Ectodermal cell (in vitro differentiated cells): ENCODE results near the gene RPS6KC1.
"Not testable (repeated sequence)": the region's sequence is repeated elsewhere in the genome, so short reads cannot be mapped to it uniquely, and the experiment has no call there.

Source experiments
- H3K27ac ChIP-seq: 2 replicates; pipeline ENCODE4 v1.7.0; 2013; ENCODE audit warnings: mild to moderate bottlenecking, low read depth, low read length; ENCODE audit not compliant: insufficient read depth, poor library complexity, severe bottlenecking
- H3K27me3 ChIP-seq: 2 replicates; pipeline ENCODE4 v1.7.0; 2013; ENCODE audit warnings: mild to moderate bottlenecking, low read length; ENCODE audit not compliant: insufficient read depth, control insufficient read depth, poor library complexity, severe bottlenecking
- H3K36me3 ChIP-seq: one replicate; pipeline ENCODE4 v1.7.0; 2013; ENCODE audit warnings: low read length; ENCODE audit not compliant: control insufficient read depth, insufficient read depth
- H3K4me1 ChIP-seq: one replicate; pipeline ENCODE4 v1.7.0; 2013; ENCODE audit warnings: low read length; ENCODE audit not compliant: control insufficient read depth, insufficient read depth
- H3K4me3 ChIP-seq: 2 replicates; pipeline ENCODE4 v1.7.0; 2013; ENCODE audit warnings: low read depth, low read length, control low read depth; ENCODE audit not compliant: insufficient read depth
- H3K9me3 ChIP-seq: 2 replicates; pipeline ENCODE4 v1.7.0; 2013; ENCODE audit warnings: mild to moderate bottlenecking, low read length, moderate library complexity; ENCODE audit not compliant: control insufficient read depth
- WGBS, 2 experiments: methylation state at CpG; one replicate each; pipeline ENCODE4 v1.1.7; 2013; ENCODE audit warnings: missing lambda C conversion rate in 2 of 2; 5-methylcytosine and 5-hydroxymethylcytosine counted together

The RPS6KC1 gene

DNA sequence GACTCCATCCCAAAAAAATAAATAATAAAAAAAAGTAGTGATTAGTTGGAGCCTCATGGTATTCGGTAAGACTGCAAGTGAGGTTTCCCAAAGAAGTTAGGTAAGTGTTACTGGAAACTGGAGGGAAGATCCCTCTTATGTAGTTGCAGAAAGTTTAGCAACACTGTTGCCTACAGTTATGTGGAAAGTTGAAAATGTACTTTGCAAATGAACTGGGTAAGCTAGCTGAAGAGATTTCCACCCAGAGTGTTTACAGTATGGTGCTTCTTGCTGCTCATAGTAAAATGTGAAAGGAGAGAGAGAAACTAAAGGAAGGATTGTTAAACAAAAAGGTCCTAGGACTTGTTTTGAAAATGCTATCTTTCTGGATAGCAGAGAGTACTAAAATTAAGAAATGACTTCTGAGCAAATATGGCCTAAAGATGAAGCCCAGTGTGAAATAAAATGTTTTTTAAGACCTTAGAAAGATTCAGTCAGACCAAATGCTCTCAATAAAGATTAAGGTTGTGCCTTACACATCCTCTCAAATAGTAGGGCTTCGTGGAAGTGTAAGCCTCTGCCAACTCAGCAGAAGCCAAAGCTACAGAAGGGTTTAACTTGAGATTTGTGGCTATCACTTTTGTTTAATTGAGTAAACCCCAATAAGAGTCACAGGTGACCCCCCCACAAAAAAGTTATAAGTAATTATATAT, 31.5 kb downstream of the RPS6KC1 start:
- Histone ChIP-seq H3K36me3 (no peaks in the 10 kb centered on the region), H3K9me3 (no peaks in the 10 kb centered on the region), H3K4me3 (no peak overlapping the region), H3K4me1 (no peaks in the 10 kb centered on the region), H3K27ac (no peak overlapping the region), H3K27me3 (no peaks in the 10 kb centered on the region)
- WGBS, 2 experiments, result 94 to 96% methylated on average over 2 of the region's 2 CpGs

DNA sequence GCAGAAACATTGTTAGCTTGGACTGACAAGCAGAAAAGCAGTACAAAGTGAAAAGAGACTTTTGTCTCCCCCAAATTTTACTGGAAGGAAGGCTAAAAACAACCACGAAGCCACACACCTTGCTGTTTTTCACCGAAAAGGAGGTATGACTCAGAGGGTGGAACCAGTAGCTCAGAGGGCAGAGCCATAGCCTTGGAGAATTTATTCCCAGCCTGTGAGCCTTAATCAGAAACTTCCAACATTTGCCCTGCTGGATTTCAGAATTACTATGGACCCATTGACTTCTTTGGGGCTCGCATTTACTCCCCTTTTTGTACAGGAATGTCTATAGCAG, 32.0 kb downstream of the RPS6KC1 start:
- no peaks in the 10 kb centered on the region for H3K36me3 ChIP-seq
- no peak overlapping the region for H3K27ac ChIP-seq
- H3K4me3 ChIP-seq, result no peak overlapping the region
- no peaks in the 10 kb centered on the region for H3K4me1 ChIP-seq
- no peaks in the 10 kb centered on the region for H3K9me3 ChIP-seq
- WGBS, 2 experiments, result 91 to 99% methylated on average over 3 of the region's 3 CpGs
- H3K27me3 ChIP-seq, result no peaks in the 10 kb centered on the region

DNA sequence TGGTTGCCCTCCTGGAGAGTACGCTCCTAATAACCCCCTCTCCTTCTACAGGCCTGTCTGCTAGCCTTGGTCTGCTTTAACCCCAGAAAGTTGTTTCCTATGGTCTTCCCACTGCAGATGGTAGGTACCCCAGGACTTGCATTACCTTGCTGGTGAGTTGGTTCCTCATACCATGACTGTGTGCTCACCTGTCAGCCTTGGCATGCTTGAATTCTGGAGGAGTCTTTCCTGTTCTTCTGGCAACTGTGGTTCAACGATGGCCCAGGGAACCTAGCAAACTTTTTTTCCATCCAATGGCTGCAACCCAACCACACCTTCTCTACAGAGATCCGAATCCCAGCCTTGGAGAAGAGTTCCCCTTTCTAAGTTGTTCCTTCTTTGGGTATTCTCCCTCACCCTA, 36.9 kb downstream of the RPS6KC1 start:
- no peak overlapping the region for H3K4me3 ChIP-seq
- H3K36me3 ChIP-seq, result no peaks in the 10 kb centered on the region
- H3K27me3 ChIP-seq, result no peaks in the 10 kb centered on the region
- H3K9me3 ChIP-seq, result no peaks in the 10 kb centered on the region
- H3K27ac ChIP-seq, result no peak overlapping the region
- WGBS, 2 experiments, result 94% methylated on average over 3 of the region's 3 CpGs
- H3K4me1 ChIP-seq, result no peaks in the 10 kb centered on the region

DNA sequence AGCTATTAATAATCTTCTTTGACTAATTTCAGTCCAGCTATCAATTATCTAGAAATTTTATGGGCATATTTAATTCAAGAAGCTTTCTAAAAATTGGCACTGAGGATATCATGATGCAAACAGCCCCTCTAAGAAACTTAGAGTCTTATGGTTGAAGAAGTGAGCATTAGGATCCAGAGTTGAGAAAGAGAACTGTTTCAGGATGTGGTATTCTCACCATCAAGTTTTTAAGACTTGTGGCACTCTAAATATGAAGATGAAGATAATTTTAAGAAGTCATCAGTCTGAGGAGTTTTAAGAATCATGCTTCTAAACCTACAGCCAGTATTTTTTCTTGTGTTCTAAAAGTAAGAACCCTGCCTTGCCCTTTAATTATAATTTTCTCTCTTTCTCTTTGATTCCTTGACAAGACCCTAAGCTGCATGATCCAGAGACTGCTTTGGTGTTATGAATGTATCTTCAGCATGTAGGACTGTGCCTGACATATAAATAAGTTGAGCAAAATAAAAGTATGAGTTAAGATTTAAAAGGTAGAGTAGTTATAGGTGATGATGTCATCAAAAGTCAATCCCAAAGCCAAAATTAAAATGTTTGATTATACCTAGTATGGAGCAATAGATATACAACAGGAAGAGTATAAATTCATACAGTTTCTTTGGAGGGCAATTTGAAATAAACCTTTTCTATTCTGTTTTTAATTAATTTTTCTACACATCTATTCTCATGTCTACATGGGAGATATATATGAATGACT, 39.1 kb downstream of the RPS6KC1 start:
- Histone ChIP-seq H3K9me3 (no peaks in the 10 kb centered on the region), H3K4me3 (no peak overlapping the region), H3K27ac (no peak overlapping the region), H3K27me3 (no peaks in the 10 kb centered on the region), H3K36me3 (no peaks in the 10 kb centered on the region), H3K4me1 (no peaks in the 10 kb centered on the region)

DNA sequence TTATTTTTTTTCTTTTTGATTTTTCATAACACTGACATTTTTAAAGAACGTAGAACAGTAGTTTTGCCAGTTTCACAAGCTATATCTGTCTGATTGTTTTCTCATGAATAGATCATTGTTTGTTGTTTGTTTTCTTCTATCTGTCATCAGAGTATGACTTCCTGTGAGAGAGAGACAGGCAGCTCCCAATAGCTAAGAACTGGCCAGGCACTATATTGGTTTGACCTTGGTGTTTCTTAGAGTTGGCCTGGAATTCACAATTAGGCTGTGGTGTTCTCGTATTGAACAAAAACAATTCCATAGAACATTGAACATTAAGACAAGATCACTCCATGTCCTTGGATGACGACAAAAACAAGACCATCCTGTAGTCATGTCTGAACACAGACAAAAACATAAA, 43.4 kb downstream of the RPS6KC1 start:
- Histone ChIP-seq H3K9me3 (no peaks in the 10 kb centered on the region), H3K4me1 (no peaks in the 10 kb centered on the region), H3K36me3 (no peaks in the 10 kb centered on the region), H3K27me3 (no peaks in the 10 kb centered on the region), H3K27ac (no peak overlapping the region), H3K4me3 (no peak overlapping the region)
- WGBS, 2 experiments, result 93 to 98% methylated on average over 2 to 3 of the region's 3 CpGs

DNA sequence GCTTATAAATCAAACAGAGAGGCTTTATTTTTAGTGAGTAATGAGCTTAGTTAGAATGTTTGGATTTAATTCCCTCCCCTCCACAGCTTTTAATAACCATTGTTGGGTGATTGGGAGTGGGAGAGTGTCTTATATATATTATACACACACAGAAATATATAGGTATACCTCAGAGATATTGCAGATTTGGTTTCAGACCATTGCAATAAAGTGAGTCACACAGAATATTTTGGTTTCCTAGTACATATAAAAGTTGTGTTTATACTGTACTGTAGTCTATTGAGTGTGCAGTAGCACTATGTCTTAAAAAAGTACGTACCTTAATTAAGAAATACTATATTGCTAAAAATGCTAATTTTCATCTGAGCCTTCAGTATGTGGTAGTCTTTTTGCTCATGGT, 44.4 kb downstream of the RPS6KC1 start:
- no peaks in the 10 kb centered on the region for H3K4me1 ChIP-seq
- H3K36me3 ChIP-seq, result no peaks in the 10 kb centered on the region
- H3K4me3 ChIP-seq, result no peak overlapping the region
- H3K27ac ChIP-seq, result no peak overlapping the region
- 100% methylated on average over 1 of the region's 1 CpG; no CpG with 5 or more reads in 1 of the 2 experiments for WGBS, 2 experiments
- no peaks in the 10 kb centered on the region for H3K27me3 ChIP-seq
- H3K9me3 ChIP-seq, result no peaks in the 10 kb centered on the region

DNA sequence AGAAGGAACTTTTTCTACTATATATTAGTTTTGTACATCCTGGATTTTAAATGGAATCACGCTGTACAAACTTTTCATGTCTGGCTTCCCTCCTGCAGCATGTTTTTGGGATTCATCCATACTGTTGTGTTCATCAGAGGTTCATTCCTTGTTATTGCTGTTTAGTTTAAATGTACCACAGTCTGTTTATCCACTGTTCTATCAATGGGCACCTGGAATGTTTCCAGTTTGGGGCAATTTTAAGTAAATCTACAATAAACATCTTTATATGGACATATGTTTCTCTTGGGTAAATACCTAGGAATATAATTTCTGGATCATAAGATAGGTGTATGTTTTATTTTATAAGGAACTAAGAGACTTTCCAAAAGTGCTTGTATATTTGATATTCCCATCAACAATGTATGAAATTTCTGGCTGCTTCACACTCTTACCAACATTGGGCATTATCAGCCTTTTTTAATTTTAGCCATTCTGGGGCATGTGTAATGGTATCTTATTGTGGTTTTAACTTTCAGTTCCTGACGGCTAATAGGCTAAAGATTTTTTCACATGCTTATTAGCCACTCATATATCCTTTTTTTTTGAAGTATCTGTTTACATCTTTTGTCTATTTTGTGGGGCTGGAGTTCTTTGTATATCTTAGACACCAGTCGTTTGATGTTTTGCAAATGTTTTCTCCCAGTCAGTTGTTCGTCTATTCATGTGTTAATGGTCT, 48.8 kb downstream of the RPS6KC1 start:
- WGBS, 2 experiments, result 94 to 96% methylated on average over 3 of the region's 4 CpGs
- no peak overlapping the region for H3K27ac ChIP-seq
- H3K9me3 ChIP-seq, result no peaks in the 10 kb centered on the region
- no peaks in the 10 kb centered on the region for H3K4me1 ChIP-seq
- H3K36me3 ChIP-seq, result no peaks in the 10 kb centered on the region
- no peaks in the 10 kb centered on the region for H3K27me3 ChIP-seq
- H3K4me3 ChIP-seq, result no peak overlapping the region

DNA sequence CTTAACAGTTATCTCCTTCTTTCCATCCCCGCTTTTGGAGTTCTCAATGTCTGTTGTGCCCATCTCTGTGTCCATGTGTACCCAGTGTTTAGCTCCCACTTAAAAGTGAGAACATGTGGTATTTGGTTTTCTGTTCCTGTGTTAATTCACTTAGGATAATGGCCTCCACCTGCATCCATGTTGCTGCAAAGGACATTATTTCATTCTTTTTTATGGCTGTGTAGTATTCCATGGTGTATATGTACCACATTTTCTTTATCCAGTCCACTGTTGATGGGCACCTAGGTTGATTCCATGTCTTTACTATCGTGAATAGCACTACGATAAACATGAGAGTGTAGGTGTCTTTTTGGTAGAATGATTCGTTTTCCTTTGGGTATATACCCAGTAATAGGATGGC, 49.5 kb downstream of the RPS6KC1 start:
- 99 to 100% methylated on average over 4 of the region's 4 CpGs for WGBS, 2 experiments
- H3K9me3 ChIP-seq, H3K4me1 ChIP-seq, H3K4me3 ChIP-seq, H3K27ac ChIP-seq, H3K27me3 ChIP-seq, H3K36me3 ChIP-seq: not testable (repeated sequence)

DNA sequence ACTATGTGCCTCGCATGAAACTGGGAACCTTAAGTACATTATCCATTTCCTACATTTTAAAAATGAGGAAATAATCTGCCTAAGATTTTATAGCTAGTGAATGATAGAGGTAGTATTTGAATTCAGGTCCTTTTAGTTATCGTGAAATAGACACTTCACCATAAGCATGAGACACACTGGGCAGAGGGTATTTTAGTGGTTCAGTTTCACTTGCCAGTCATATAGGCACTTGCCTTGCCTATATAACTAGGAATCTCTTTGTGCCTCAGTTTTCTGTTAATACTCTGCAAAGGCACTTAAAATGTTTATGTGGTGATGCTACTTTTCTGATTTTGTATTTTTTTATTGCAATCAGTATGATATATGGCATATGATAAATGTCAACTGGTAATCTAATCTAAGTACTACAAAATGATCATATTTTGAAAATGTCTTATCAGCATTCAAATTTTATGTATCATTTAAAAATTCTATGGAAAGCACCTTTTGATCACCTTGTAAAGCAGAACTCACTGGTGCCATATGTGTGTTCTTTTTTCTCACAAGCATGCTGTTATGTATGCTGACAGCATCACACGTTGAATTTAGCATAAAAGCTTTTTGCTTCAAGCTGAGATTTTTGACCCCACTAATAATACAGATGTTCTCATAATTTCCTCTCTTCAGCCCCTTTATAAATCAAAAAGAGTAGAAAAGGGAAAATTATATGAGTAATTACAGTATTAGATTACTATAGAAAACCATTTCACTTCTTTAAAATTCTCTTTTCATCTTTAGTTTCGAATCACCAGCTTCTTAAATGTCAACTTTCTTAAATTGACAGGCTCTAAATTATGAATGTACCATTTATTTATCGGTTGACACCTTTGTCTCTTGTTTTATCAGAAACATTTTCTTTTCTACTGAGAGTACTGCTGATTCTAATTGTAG, 52.6 kb downstream of the RPS6KC1 start:
- Histone ChIP-seq H3K27me3 (no peaks in the 10 kb centered on the region), H3K36me3 (no peaks in the 10 kb centered on the region), H3K27ac (no peak overlapping the region), H3K4me3 (no peak overlapping the region), H3K4me1 (no peaks in the 10 kb centered on the region), H3K9me3 (no peaks in the 10 kb centered on the region)
- WGBS, 2 experiments, result 93 to 100% methylated on average over 4 of the region's 5 CpGs
